Mesodermal cell (in vitro differentiated cells): ENCODE data around the gene TMEM86B.

Experiments used
- H3K27ac ChIP-seq: 2 replicates; pipeline ENCODE4 v1.7.0; 2013; ENCODE audit warnings: mild to moderate bottlenecking, low read depth, low read length, moderate library complexity; ENCODE audit not compliant: severe bottlenecking
- H3K36me3 ChIP-seq: 2 replicates; pipeline ENCODE4 v1.7.1; 2013; ENCODE audit warnings: mild to moderate bottlenecking, low read length, moderate library complexity; ENCODE audit not compliant: control insufficient read depth, insufficient read depth
- H3K4me1 ChIP-seq: one replicate; pipeline ENCODE4 v1.7.1; 2013; ENCODE audit warnings: mild to moderate bottlenecking, low read length; ENCODE audit not compliant: insufficient read depth, control insufficient read depth, poor library complexity, severe bottlenecking
- H3K4me3 ChIP-seq: 2 replicates; pipeline ENCODE4 v1.7.0; 2013; ENCODE audit warnings: low read length, control low read depth, mild to moderate bottlenecking; ENCODE audit not compliant: insufficient read depth, poor library complexity, severe bottlenecking; ENCODE audit errors: extremely low read depth
- H3K9me3 ChIP-seq: 2 replicates; pipeline ENCODE4 v1.7.1; 2013; ENCODE audit warnings: mild to moderate bottlenecking, low read length, moderate library complexity; ENCODE audit not compliant: control insufficient read depth
- WGBS, 2 experiments: methylation state at CpG; one replicate each; pipeline ENCODE4 v1.1.5; 2013; ENCODE audit warnings: missing lambda C conversion rate in 2 of 2; ENCODE audit not compliant: insufficient coverage in 2 of 2; 5-methylcytosine and 5-hydroxymethylcytosine counted together

Gene TMEM86B

DNA sequence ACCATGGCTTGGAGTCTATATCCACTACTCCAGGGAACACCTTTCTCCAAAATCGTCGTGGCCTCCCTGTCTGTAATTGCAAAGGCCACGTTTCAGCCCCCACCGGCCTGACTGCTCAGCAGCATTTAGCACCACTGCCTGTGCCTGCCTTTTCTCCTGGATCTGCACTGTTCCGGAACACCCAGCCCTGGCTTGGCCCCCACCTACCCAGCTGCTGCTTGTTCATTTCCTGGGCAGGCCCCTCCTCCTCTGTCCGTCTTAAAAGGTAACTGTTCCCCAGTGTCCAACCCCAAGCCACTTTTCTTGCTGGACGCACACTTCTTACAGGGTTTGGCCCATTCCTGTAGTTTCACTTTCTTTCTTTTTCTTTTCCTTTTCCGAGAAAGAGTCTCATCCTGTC, 39.9 kb downstream of the TMEM86B start:
- 82 to 88% methylated on average over 8 of the region's 8 CpGs for WGBS, 2 experiments

DNA sequence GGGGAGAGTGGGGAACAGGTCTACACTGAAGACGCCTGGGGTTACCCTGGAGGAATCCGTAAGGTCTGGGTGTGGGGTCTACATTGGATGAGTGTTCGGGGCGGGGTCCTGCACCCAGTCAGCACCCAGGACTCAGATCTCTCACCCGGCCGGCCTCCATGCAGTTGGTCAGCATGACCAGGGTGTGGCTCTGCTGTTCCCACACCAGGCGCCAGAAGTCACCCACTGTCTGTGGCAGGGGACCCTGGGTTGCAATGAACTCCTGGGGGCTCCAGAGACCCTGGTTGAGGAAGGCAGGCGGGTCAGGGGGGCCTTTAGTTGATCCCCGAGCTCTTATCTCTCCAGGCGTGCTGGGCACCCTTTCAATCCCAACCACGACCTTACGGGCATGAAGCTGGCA, 42.5 kb downstream of the TMEM86B start:
- no peak overlapping the region for H3K4me3 ChIP-seq
- no peaks in the 10 kb centered on the region for H3K36me3 ChIP-seq
- H3K4me1 ChIP-seq: peaks cover 4% of the 10 kb centered on the region
- H3K27ac ChIP-seq: no peak overlapping the region
- H3K9me3 ChIP-seq: no peaks in the 10 kb centered on the region
- 83 to 91% methylated on average over 7 to 12 of the region's 12 CpGs for WGBS, 2 experiments

More for the DNA sequence above, 39.9 kb downstream of the TMEM86B start:
- H3K4me1 ChIP-seq: peaks cover 4% of the 10 kb centered on the region
- H3K36me3 ChIP-seq: no peaks in the 10 kb centered on the region
- no peak overlapping the region for H3K27ac ChIP-seq
- no peak overlapping the region for H3K4me3 ChIP-seq
- no peaks in the 10 kb centered on the region for H3K9me3 ChIP-seq

DNA sequence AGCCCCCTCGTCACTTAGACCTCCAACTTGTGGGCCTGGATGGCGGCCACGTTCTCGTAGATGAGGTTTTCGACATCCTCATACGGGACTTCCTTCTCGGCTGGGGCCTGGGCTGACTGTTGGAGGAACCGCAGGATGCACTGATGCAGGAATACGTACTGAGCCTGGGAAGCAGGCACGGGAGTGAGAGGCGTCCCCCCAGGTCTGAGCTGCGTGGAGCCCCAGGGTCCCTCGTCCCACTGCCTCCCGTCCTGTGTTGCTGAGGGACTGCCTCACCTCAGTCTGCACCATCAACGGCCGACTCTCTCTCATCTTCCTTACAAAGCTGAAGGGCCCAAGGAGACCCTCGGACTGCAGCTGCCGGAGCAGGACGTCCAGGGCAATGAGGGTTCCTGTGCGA, 46.8 kb downstream of the TMEM86B start:
- no peaks in the 10 kb centered on the region for H3K9me3 ChIP-seq
- no peak overlapping the region for H3K27ac ChIP-seq
- 72 to 74% methylated on average over 16 to 20 of the region's 20 CpGs for WGBS, 2 experiments
- H3K4me1 ChIP-seq: peaks cover 2% of the 10 kb centered on the region
- no peaks in the 10 kb centered on the region for H3K36me3 ChIP-seq
- no peak overlapping the region for H3K4me3 ChIP-seq

DNA sequence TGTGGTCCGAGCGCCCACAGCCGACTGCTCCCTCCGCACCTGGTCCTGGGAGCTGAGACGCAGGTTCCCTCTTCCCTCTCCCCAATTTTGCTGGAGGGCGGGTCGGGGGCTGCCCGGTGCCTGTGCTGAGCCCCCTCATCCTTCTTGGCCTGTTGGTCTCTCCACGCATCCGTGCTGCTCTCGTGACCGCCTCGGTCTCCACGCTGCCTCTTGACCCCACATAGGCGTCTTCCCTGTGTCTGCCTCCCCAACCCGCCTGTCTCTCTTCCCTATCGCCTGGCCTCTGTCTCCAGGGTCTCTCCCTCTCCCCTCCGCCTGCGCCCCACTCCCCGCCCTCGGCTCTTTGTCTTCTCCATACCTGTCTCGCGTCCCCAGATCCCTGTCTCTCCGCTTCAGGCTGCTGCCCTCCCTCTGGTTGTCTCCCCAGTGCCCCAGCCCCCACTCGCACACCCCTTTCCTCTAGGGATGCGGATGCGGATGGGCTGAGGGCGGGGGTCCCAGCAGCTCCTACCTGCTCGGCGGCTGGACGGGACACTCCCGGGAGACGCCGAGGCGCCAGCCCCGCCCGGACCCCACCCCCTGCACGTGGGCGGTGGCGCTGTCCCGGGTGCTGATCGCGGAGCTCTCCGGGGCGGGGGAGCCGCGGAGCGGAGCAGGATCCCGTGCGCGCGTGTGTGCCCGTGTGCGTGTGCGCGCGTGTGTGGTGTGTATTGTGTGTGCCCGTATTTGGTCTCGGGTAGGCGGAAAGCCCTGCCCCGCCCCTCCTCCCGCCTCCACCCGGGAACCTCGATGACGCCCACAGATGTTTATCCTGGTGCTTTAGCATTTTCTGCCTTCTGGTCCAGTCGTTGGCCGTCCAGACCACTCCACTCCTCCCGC, 48.7 kb downstream of the TMEM86B start, which contains the start of gene SYT5:
TSS of gene SYT5 (minus strand) at position 684 of the 879 bp plus-strand sequence. CDS start 1,248 bp downstream, outside the sequence.
- Histone ChIP-seq H3K9me3 (no peaks in the 10 kb centered on the region), H3K27ac (peak within 1 kb of the TSS; percentile 53)
- WGBS, 2 experiments: 4 to 5% methylated on average over 37 to 40 of the region's 68 CpGs

DNA sequence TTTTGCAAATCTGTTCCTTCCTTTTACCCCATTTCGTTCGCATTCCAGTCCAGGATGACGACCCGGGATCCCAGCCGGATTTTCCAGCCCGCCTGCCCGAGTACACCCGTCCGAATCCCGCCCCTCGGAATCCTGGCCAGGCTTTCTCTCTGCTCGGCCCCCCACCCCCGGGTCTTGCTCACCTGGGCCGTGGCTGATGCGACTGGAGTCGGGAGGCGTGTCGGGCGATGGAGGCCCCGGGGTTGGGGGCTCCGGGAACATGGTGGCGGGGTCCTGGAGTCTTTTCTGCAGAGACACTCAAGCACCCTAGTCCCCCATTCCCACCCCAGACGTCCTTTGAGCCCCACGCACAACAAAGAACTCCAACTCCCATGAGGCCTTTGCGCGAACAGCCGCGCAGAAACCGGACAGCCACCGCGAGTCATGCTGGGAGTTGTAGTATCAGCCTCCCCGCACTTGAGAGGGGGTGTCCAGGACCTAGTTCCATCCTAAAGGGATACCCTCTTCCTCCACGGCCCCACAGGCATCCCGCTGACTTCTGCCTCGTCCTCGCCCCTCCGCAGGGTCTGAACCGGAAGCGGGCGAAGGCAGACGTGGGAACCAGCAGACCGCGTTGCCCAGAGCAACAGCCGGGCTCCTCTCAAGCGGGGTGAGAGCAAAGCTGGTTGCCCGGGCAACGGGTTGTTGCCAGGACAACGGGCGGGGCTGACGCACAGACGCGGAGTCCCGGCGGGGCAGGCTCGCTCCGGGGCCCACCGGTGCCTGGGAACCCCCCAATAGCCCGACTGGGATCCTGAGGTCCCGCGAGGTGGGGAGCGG, 49.6 kb downstream of the TMEM86B start:
- no peaks in the 10 kb centered on the region for H3K9me3 ChIP-seq
- no peaks in the 10 kb centered on the region for H3K36me3 ChIP-seq
- WGBS, 2 experiments: 2 to 3% methylated on average over 44 to 53 of the region's 61 CpGs
- peaks cover 2% of the 10 kb centered on the region for H3K4me1 ChIP-seq
- H3K4me3 ChIP-seq: peak overlapping the region; percentile 37
- H3K27ac ChIP-seq: peak overlapping the region; percentile 53

More for the DNA sequence above, 48.7 kb downstream of the TMEM86B start, which contains the start of gene SYT5:
- Histone ChIP-seq H3K4me1 (peaks cover 2% of the 10 kb centered on the region), H3K4me3 (peak within 1 kb of the TSS; percentile 37), H3K36me3 (no peaks in the 10 kb centered on the region)
